GM12865 (cell line): ENCODE data around the gene DOK3.

Experiments used
- DNase-seq: peaks from one replicate; pipeline ENCODE4 v3.0.0; 2010; ENCODE audit warnings: low read depth
- H3K4me3 ChIP-seq: 2 replicates; pipeline ENCODE4 v1.5.1; 2011; ENCODE audit warnings: mild to moderate bottlenecking, low read depth, low read length, control low read depth
- CTCF ChIP-seq: IDR thresholded peaks from 2 replicates; pipeline ENCODE4 v1.5.1; 2011; ENCODE audit warnings: low read length, control low read depth, low read depth, inconsistent platforms; ENCODE audit not compliant: insufficient read depth; ENCODE audit errors: missing control alignments

Gene DOK3

GRCh38 chr5:177454397-177455035 is 55.1 kb downstream of the DOK3 start:
- H3K4me3 ChIP-seq = peak overlapping the region; percentile 51
- peak; percentile 93 for DNase-seq
- TF ChIP-seq CTCF = peak; percentile 80

- no peak for DNase-seq
- peak overlapping the region; percentile 51 for H3K4me3 ChIP-seq
- TF ChIP-seq CTCF = no peak
Measured at GRCh38 chr5:177453852-177454396, 55.7 kb downstream of the DOK3 start.

- no peak for TF ChIP-seq CTCF
- no peak overlapping the region for H3K4me3 ChIP-seq
- DNase-seq = no peak
Measured at GRCh38 chr5:177452688-177453638, 56.7 kb downstream of the DOK3 start.
